Pancreas (tissue), 10 donors: ENCODE results near the gene FSTL3. TPM values are rescaled to one million over a fixed set of nuclear protein-coding genes. Genes with fewer than 3 reads are reported as not detected.
A peak's percentile ranks its signal among the peaks of the same experiment; 100 is the strongest.

Experiments used
- ATAC-seq, 4 donors: fragments of 200-7000 bp; cut with Tn5 transposase; one replicate each; pipeline versions ENCODE4 v1.8.0 to v1.9.1; 2020; ENCODE audit warnings: mild to moderate bottlenecking in 4 of 4, moderate library complexity in 4 of 4
- DNase-seq, 6 donors: peaks; one replicate each; pipeline ENCODE4 v3.0.0-alpha.2; 2020
- FAIRE-seq: peaks from 2 replicates; lab custom pipeline; 2012; peaks lifted over from hg19 to GRCh38; lab: Jason Lieb, UNC
- H3K27ac ChIP-seq, 4 donors: fragments of 200-600 bp; sonication (generic); 1 replicate in 3 of 4; 2 replicates in 1 of 4; pipeline versions ENCODE4 v1.5.0 to v1.8.0; 2020
- H3K27me3 ChIP-seq, 4 donors: fragments of 200-600 bp; one replicate each; pipeline ENCODE4 v1.8.0; 2021
- H3K36me3 ChIP-seq, 3 donors: fragments of 200-600 bp; sonication (generic) in 1 of 3; one replicate each; pipeline versions ENCODE4 v1.5.0 to v1.8.0; 2020 to 2021
- H3K4me1 ChIP-seq, 3 donors: fragments of 200-600 bp; one replicate each; pipeline ENCODE4 v1.8.0; 2021
- H3K4me3 ChIP-seq, 4 donors: fragments of 200-600 bp; sonication (generic) in 2 of 4; one replicate each; pipeline versions ENCODE4 v1.5.0 to v1.8.0; 2020 to 2021
- H3K9me3 ChIP-seq, 4 donors: fragments of 200-600 bp; one replicate each; pipeline ENCODE4 v1.8.0; 2021
- WGBS, 2 donors: extraction: QIAGEN DNeasy Blood & Tissue Kit; methylation state at CpG; one replicate each; pipeline ENCODE4 v1.1.7; 2013; 5-methylcytosine and 5-hydroxymethylcytosine counted together
- intact Hi-C, 3 donors: fragments of 100-400 bp; cut with DNase I; formaldehyde crosslinking; loops; one replicate each; pipeline versions ENCODE4 v1.11.1 to v1.14.2; 2022
- polyA plus RNA-seq, 2 donors: library from polyadenylated mRNA; stranded (reverse); fragments of 200-250 nt; gene quantifications; one replicate each; pipeline ENCODE4 v1.2.3, GENCODE V29; 2013
- total RNA-seq, 6 donors: library from RNA; stranded (reverse); fragmentation: NEBNext Ultra II Directional in 4 of 6; extraction: Animal tissue kit (Norgen Biotek cat#: 25700) in 4 of 6; gene quantifications; one replicate each; pipeline versions ENCODE4 v1.2.1 to v1.2.4, GENCODE V29; 2021 to 2023
- TF ChIP-seq, protein P1 (sequence below), 4 donors: fragments of 200-600 bp; sonication (generic) in 3 of 4; IDR thresholded peaks; one replicate each; pipeline versions ENCODE4 v1.5.0 to v1.8.0; 2021; ENCODE audit warnings: antibody characterized with exemption in 4 of 4
- donor health status: healthy with polysubstance abuse.
- donor health status: DM: no; HTN: no; CAD: no; lungs with moderate emphysema.
- donor health status: DM: no; HTN: no; CAD: no.
- donor health status: control.
- donor health status: control.
- donor health status: Bipolar disorder and iron deficiency.
- donor health status: DM: yes; HTN: yes; CAD: no.
- donor health status: DM: no; HTN: no; CAD: no.
- donor health status: DM: no; HTN: no; CAD: no.
- donor health status: DM: yes; HTN: yes; CAD: no.

Gene FSTL3
- total and polyA plus RNA-seq, 8 donors = 6.6 to 148 (median 23.2) TPM

DNA sequence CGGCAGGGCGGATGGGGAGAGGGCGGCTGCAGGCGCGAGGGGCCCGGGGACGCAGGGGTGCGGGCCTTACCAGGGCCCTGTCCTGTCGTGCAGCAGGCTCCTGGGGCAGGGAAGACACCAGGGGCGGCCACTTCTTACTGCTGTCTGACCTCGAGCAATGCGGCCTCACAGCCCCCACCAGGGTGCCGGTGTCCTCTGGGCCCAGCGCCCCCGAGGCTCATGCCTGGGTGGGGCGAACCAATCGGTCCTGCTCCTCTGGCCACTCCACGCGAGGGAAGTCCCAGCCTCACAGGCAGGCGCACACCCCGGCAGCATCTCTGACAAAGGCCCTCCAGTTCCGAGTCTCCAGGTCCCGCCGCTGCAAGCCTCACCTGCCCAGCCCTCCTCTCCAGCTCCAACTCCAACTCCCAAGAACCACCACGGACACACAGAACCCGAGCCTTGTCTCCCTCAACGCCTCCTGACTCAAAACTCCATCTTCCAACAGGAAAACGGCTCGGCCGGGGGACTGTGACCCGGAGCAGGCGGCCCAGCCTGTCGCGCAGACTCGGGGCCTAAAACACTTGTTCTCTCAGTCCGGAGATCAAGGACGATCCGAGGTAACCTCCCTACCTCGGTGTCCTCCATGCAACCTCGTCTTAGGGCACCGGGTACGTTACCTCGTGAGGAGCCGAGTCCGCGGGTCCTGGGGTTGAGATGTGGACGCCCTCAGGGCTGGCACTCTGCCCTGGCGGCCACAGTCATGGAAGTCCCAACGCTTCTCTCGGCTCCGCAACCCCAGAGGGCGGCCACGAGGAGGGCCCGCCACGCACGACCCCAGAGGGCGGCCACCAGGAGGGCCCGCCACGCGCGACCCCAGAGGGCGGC is 30.0 kb upstream of the FSTL3 start:
- no peak overlapping the region for H3K4me3 ChIP-seq
- intact Hi-C loops = no loop called here
- WGBS, 2 donors = 92 to 94% methylated on average over 62 of the region's 62 CpGs
- H3K9me3 ChIP-seq = no peaks in the 10 kb centered on the region
- ATAC-seq (no peak), FAIRE-seq (no peak), DNase-seq (peak in 2 of 6 donors; percentile 30 to 69)
- H3K4me1 ChIP-seq = no peaks in the 10 kb centered on the region
- no peak overlapping the region for H3K27ac ChIP-seq
- no peaks in the 10 kb centered on the region for H3K27me3 ChIP-seq
- TF ChIP-seq, protein P1, sequence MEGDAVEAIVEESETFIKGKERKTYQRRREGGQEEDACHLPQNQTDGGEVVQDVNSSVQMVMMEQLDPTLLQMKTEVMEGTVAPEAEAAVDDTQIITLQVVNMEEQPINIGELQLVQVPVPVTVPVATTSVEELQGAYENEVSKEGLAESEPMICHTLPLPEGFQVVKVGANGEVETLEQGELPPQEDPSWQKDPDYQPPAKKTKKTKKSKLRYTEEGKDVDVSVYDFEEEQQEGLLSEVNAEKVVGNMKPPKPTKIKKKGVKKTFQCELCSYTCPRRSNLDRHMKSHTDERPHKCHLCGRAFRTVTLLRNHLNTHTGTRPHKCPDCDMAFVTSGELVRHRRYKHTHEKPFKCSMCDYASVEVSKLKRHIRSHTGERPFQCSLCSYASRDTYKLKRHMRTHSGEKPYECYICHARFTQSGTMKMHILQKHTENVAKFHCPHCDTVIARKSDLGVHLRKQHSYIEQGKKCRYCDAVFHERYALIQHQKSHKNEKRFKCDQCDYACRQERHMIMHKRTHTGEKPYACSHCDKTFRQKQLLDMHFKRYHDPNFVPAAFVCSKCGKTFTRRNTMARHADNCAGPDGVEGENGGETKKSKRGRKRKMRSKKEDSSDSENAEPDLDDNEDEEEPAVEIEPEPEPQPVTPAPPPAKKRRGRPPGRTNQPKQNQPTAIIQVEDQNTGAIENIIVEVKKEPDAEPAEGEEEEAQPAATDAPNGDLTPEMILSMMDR (IDR thresholded peaks at IDR 0.05) = no peak
- H3K36me3 ChIP-seq = peaks cover 0 to 37% (median 29%) of the 10 kb centered on the region in 3 donors

DNA sequence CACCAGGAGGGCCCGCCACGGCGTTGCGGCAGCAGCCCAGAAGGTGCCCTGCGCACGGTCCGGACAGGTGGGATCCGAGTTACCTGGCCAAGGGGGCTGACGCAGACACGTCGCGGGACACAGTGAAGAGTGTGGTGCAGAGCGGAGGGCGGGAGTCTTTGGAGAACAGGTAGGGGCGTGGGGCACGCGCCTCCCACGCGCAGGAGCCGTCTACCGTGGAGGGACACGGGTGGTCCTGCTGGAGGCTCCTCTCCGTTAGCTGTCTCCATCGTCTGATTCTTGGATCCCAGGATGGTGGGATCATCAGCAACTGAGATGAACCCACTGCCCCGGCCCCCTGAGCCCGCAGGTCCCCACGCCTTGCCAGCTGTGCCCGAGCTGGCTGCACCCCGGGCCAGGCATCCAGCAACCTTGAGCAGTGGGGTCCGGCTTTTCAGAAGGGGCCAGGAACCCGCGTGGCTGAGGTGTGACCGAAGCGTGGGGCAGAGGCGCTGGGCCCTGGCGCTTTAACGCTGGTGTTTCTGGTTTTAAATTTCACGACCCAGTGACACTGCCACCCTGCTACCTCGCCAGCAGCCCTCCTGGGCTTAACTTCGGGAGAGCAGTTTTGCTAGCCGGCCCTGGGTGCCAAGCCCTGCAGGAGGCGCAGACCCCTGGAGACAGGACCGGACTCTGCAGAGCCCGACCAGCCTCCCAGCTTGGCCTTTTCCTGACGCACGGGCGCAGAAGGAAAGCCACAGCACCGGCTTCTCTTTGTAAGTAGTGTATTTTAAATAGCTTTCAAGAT is 29.2 kb upstream of the FSTL3 start:
- ATAC-seq (no peak), FAIRE-seq (no peak), DNase-seq (peak in 1 of 6 donors; percentile 76)
- WGBS, 2 donors = 94 to 95% methylated on average over 48 of the region's 48 CpGs
- Histone ChIP-seq H3K27me3 (no peaks in the 10 kb centered on the region), H3K36me3 (peaks cover 0 to 44% (median 32%) of the 10 kb centered on the region in 3 donors), H3K9me3 (no peaks in the 10 kb centered on the region), H3K27ac (no peak overlapping the region), H3K4me3 (no peak overlapping the region), H3K4me1 (no peaks in the 10 kb centered on the region)
- intact Hi-C loops = no loop called here
- TF ChIP-seq, protein P1 (IDR thresholded peaks at IDR 0.05) = no peak

DNA sequence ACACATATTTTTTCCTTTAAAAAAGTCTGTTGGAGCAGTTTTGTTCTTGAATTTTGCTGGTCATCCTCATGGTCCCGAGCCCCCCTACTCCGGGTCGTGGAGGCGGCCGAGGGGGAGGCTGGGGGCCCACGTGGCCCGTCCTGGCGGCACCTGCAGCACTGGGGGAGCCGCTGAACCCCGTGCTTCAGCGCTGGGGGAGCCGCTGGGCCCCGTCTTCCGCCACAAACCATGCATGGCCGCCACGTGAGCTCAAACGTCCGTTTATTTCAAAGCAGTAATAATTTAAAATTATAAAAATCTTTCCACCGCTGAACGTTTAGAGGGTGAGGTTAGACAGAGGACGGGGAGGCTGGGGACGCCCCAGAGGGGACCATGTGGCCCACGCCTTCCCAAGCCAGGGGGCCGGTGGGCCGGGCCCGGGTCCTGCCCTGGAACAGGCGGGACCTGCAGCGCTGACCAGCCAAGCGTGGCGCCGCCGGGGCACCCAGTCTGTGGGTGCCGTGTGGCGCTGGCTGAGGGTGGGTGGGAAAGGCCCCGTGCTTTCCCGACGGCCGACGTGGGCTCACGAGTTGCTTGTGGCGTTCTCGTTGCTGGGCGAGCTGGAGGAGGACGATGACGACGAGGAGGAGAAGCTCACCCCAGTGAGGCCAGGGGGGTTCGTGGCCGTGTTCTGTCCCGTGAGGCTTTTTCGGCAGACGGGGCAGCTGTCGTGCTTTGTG is 28.5 kb upstream of the FSTL3 start:
- intact Hi-C loops = no loop called here
- TF ChIP-seq, protein P1 (IDR thresholded peaks at IDR 0.05) = no peak
- Histone ChIP-seq H3K4me1 (no peaks in the 10 kb centered on the region), H3K27me3 (no peaks in the 10 kb centered on the region), H3K36me3 (peaks cover 0 to 51% (median 32%) of the 10 kb centered on the region in 3 donors), H3K4me3 (no peak overlapping the region), H3K9me3 (no peaks in the 10 kb centered on the region), H3K27ac (no peak overlapping the region)
- no peak for ATAC-seq
- peak in 1 of 6 donors; percentile 23 for DNase-seq
- WGBS, 2 donors = 92 to 94% methylated on average over 52 of the region's 52 CpGs
- FAIRE-seq = no peak

DNA sequence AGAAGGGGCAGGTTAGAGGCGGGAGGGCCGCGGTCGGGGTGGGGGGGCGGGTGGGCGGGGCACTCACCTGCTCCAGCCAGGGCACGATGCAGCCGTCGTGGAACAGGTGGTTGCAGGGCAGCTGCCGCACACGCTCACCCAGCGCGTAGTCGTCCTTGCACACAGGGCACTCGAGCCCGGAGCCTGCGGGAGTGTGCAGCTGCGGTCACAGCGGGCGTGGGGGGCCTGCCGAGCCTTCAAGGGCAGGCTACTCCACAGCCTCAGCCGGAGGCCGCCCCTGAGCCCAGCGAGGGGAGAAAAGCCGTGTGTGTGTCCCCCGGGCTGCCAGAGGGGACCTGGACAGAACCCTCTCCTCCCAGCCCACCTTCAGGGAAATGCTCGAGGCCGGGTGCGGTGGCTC is 27.9 kb upstream of the FSTL3 start:
- H3K27me3 ChIP-seq = no peaks in the 10 kb centered on the region
- H3K27ac ChIP-seq = no peak overlapping the region
- ATAC-seq = no peak
- no peak for FAIRE-seq
- peak in 1 of 6 donors; percentile 71 for DNase-seq
- WGBS, 2 donors = 92% methylated on average over 25 to 29 of the region's 29 CpGs
- H3K4me1 ChIP-seq = no peaks in the 10 kb centered on the region
- no peak overlapping the region for H3K4me3 ChIP-seq
- intact Hi-C loops = no loop called here
- H3K36me3 ChIP-seq = peaks cover 0 to 52% (median 32%) of the 10 kb centered on the region in 3 donors
- H3K9me3 ChIP-seq = no peaks in the 10 kb centered on the region
- TF ChIP-seq, protein P1 (IDR thresholded peaks at IDR 0.05) = no peak
